Hepatocyte (in vitro differentiated cells): ENCODE results near the gene TMEM47. TPM values are rescaled to one million over a fixed set of nuclear protein-coding genes. Genes with fewer than 3 reads are reported as not detected.

Experiments
- DNase-seq: peaks from one replicate; pipeline ENCODE4 v3.0.0-alpha.2; 2016; ENCODE audit warnings: low spot score
- H2AFZ ChIP-seq: fragments of 200-600 bp; sonication (generic); 2 replicates; pipeline ENCODE4 v1.6.0; 2016; ENCODE audit warnings: antibody characterized with exemption, mild to moderate bottlenecking
- H3K27ac ChIP-seq: fragments of 200-600 bp; sonication (generic); 2 replicates; pipeline ENCODE4 v1.5.1; 2016; ENCODE audit warnings: mild to moderate bottlenecking
- H3K27me3 ChIP-seq: fragments of 200-600 bp; sonication (generic); 2 replicates; pipeline ENCODE4 v1.6.1; 2016
- H3K36me3 ChIP-seq: fragments of 200-600 bp; sonication (generic); replicated peaks from 2 replicates; pipeline ENCODE4 v1.5.1; 2016; ENCODE audit warnings: low read depth; ENCODE audit not compliant: insufficient read depth
- H3K4me1 ChIP-seq: fragments of 200-600 bp; sonication (generic); 2 replicates; pipeline ENCODE4 v1.5.1; 2016; ENCODE audit warnings: mild to moderate bottlenecking, moderate library complexity; ENCODE audit not compliant: insufficient read depth
- H3K4me2 ChIP-seq: fragments of 200-600 bp; sonication (generic); 2 replicates; pipeline ENCODE4 v1.6.0; 2016
- H3K4me3 ChIP-seq: fragments of 200-600 bp; sonication (generic); 2 replicates; pipeline ENCODE4 v1.5.1; 2016; ENCODE audit warnings: mild to moderate bottlenecking
- H3K79me2 ChIP-seq: fragments of 200-600 bp; sonication (generic); 2 replicates; pipeline ENCODE4 v1.6.0; 2017; ENCODE audit warnings: mild to moderate bottlenecking
- H3K9me2 ChIP-seq: fragments of 200-600 bp; sonication (generic); replicated peaks from 2 replicates; pipeline ENCODE4 v1.6.0; 2017; ENCODE audit warnings: mild to moderate bottlenecking; ENCODE audit not compliant: insufficient read depth
- H3K9me3 ChIP-seq: fragments of 200-600 bp; sonication (generic); 2 replicates; pipeline ENCODE4 v1.5.1; 2016; ENCODE audit warnings: low read depth, mild to moderate bottlenecking
- H4K20me1 ChIP-seq: fragments of 200-600 bp; sonication (generic); 2 replicates; pipeline ENCODE4 v1.6.0; 2016; ENCODE audit warnings: mild to moderate bottlenecking; ENCODE audit not compliant: insufficient read depth, poor library complexity, severe bottlenecking
- EZH2 ChIP-seq: fragments of 200-600 bp; sonication (generic); IDR thresholded peaks from 2 replicates; pipeline ENCODE4 v1.6.1; 2016; ENCODE audit warnings: antibody characterized with exemption, mild to moderate bottlenecking, borderline replicate concordance
- EZH2phosphoT487 ChIP-seq: fragments of 200-600 bp; sonication (generic); IDR thresholded peaks from one replicate; pipeline ENCODE4 v1.6.1; 2018; ENCODE audit warnings: antibody characterized with exemption, mild to moderate bottlenecking, low read depth, moderate library complexity; ENCODE audit not compliant: unreplicated experiment, severe bottlenecking
- WGBS: methylation state at CpG from one replicate; pipeline ENCODE4 v1.1.6; 2016; ENCODE audit warnings: low lambda C conversion rate; ENCODE audit errors: missing lambda C conversion rate; 5-methylcytosine and 5-hydroxymethylcytosine counted together
- polyA plus RNA-seq: library from polyadenylated mRNA; unstranded; fragments of >200 nt; fragmentation: Nextera tagmentation; extraction: Ambion mirVana; gene quantifications from 2 replicates; pipeline ENCODE4 v1.2.1, GENCODE V29; 2016
- total RNA-seq: library from RNA; depleted of rRNA; stranded (reverse); fragments of >200 nt; gene quantifications from 2 replicates; pipeline ENCODE4 v1.2.3, GENCODE V29; 2014
- TF ChIP-seq, protein P1 (sequence below): fragments of 200-600 bp; sonication (generic); IDR thresholded peaks from 2 replicates; pipeline ENCODE4 v1.5.1; 2016; ENCODE audit warnings: antibody characterized with exemption, mild to moderate bottlenecking; ENCODE audit not compliant: poor library complexity

TMEM47 gene
- total and polyA plus RNA-seq, 2 experiments from 2014 or later = 20.8 to 31.2 TPM

DNA sequence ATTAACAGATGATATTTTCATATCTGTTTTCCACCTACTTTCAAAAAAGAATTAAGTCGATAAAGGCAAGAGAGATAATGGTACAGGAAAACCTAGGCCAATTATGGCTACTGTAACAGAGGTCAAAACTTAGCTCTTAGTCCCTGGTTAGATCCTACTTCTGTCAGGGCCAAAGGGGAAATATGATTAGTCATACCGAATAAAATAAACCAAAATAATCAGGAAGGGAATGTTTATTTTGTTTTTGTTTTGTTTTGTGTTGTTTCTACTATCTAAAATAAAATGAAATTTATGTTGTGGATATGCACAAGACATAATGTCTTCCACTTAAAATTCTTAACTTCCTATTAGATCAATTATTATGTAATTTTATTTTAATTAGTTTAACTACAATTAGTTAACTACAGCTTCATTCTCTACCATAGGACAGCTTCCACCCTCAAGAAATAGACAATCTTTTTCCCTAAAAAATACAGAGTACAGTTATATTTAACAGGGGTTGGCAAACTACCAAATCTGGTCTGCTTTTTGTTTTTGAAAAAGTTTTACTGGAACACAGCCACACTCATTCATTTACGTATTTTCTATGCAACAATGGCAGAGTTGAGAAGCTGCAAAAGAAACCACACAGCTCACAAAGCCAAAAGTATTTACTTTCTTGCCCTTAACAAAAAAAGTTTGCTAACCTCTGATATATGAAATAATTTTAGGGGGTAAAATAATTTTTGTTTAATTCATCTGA lies 25.4 kb downstream of the TMEM47 start:
- Histone ChIP-seq H3K4me3 (no peak overlapping the region), H3K4me2 (no peak overlapping the region), H2AFZ (no peak overlapping the region), H3K4me1 (no peaks in the 10 kb centered on the region), H4K20me1 (no peaks in the 10 kb centered on the region), H3K36me3 (no peaks in the 10 kb centered on the region), H3K79me2 (no peaks in the 10 kb centered on the region), H3K9me2 (no peaks in the 10 kb centered on the region), H3K27ac (no peak overlapping the region), H3K27me3 (no peaks in the 10 kb centered on the region), H3K9me3 (no peaks in the 10 kb centered on the region)
- DNase-seq = peak; percentile 17
- 75% methylated on average over 3 of the region's 3 CpGs for WGBS
- TF ChIP-seq, protein P1, sequence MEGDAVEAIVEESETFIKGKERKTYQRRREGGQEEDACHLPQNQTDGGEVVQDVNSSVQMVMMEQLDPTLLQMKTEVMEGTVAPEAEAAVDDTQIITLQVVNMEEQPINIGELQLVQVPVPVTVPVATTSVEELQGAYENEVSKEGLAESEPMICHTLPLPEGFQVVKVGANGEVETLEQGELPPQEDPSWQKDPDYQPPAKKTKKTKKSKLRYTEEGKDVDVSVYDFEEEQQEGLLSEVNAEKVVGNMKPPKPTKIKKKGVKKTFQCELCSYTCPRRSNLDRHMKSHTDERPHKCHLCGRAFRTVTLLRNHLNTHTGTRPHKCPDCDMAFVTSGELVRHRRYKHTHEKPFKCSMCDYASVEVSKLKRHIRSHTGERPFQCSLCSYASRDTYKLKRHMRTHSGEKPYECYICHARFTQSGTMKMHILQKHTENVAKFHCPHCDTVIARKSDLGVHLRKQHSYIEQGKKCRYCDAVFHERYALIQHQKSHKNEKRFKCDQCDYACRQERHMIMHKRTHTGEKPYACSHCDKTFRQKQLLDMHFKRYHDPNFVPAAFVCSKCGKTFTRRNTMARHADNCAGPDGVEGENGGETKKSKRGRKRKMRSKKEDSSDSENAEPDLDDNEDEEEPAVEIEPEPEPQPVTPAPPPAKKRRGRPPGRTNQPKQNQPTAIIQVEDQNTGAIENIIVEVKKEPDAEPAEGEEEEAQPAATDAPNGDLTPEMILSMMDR = no peak
- TF ChIP-seq EZH2 (no peak), EZH2phosphoT487 (no peak)

DNA sequence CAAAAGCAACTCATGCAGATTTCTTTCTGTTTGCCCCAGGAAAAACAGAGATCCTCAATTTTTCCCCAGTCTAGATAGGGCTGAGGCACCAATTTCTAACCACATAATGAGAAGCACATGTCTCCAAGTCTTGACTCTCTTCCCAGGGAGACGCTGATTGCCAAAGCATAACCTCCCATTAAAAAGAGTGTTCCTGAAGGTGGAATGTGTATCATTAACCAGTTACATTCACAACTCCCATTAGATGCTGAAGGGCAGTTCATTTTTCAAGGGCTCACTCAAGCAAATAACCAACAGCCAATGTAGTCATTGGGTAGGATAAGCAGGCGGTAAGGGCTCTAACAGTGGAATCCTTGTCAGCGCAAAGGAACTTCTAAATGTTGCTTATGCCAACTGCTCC lies 27.5 kb downstream of the TMEM47 start:
- Histone ChIP-seq H3K27me3 (no peaks in the 10 kb centered on the region), H2AFZ (no peak overlapping the region), H3K4me1 (no peaks in the 10 kb centered on the region), H4K20me1 (no peaks in the 10 kb centered on the region), H3K9me3 (no peaks in the 10 kb centered on the region), H3K27ac (no peak overlapping the region), H3K79me2 (no peaks in the 10 kb centered on the region), H3K9me2 (no peaks in the 10 kb centered on the region), H3K4me3 (no peak overlapping the region), H3K4me2 (no peak overlapping the region), H3K36me3 (no peaks in the 10 kb centered on the region)
- TF ChIP-seq EZH2 (no peak), EZH2phosphoT487 (no peak)
- TF ChIP-seq, protein P1 = no peak
- DNase-seq = no peak
- 75% methylated on average over 3 of the region's 3 CpGs for WGBS

DNA sequence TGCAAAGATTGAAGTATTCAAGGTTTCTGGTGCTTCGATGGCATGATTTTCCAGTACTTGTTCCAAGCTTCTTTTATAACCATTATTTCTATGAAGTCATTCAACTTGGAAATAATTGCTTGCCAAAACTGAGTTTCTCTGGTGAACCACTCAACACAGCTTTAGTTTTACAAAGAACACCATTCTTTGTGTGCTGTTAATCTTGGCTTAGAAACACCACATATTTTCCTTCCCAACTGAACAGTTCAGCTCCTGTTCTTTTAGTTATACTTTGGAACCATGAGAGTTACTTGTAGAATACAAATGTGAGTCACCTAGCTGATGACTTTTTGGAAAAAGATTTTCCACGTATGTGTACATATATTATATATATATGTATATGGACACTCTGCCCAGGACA lies 32.7 kb downstream of the TMEM47 start:
- no peak for DNase-seq
- H3K36me3 ChIP-seq = no peaks in the 10 kb centered on the region

More for the DNA sequence above, 32.7 kb downstream of the TMEM47 start:
- no peaks in the 10 kb centered on the region for H3K79me2 ChIP-seq
- 94% methylated on average over 2 of the region's 2 CpGs for WGBS
- H3K4me2 ChIP-seq = no peak overlapping the region
- no peak overlapping the region for H2AFZ ChIP-seq
- no peak overlapping the region for H3K4me3 ChIP-seq
- TF ChIP-seq, protein P1 = no peak
- TF ChIP-seq EZH2phosphoT487 = no peak
- no peak for TF ChIP-seq EZH2
- no peaks in the 10 kb centered on the region for H3K27me3 ChIP-seq
- H3K4me1 ChIP-seq = no peaks in the 10 kb centered on the region
- H3K9me2 ChIP-seq = no peaks in the 10 kb centered on the region
- no peaks in the 10 kb centered on the region for H3K9me3 ChIP-seq
- H4K20me1 ChIP-seq = no peaks in the 10 kb centered on the region
- no peak overlapping the region for H3K27ac ChIP-seq
